AG09319 (cell line): ENCODE measurements around the gene NT5M.

Experiments used
- DNase-seq: peaks from one replicate; pipeline ENCODE4 v3.0.0-alpha.2; 2010; ENCODE audit warnings: low read depth; ENCODE audit errors: extremely low read depth
- TF ChIP-seq, protein P1 (sequence below): IDR thresholded peaks from 2 replicates; pipeline ENCODE4 v1.5.1; 2011; ENCODE audit warnings: low read depth, mild to moderate bottlenecking, inconsistent platforms, low read length, moderate library complexity

NT5M gene

DNA sequence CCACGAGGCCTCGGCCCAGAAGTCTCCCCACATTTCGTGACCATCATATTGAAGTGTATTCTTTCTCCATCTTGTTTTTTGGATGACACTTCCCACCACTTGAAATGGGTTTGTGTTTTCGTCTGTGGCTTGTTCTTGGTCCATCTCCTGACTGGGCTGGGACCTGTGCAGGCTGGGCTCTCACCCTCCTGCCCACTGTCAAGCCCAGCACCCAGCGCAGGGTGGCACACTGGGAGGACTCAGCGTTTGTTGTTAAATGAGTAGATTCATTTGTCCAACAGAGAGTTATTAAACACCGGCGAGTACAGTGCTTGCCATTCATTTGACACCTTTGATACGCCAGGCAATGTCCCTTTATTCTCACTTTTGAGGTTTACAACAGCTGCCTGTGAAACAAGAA is 22.6 kb downstream of the NT5M start:
- TF ChIP-seq, protein P1, sequence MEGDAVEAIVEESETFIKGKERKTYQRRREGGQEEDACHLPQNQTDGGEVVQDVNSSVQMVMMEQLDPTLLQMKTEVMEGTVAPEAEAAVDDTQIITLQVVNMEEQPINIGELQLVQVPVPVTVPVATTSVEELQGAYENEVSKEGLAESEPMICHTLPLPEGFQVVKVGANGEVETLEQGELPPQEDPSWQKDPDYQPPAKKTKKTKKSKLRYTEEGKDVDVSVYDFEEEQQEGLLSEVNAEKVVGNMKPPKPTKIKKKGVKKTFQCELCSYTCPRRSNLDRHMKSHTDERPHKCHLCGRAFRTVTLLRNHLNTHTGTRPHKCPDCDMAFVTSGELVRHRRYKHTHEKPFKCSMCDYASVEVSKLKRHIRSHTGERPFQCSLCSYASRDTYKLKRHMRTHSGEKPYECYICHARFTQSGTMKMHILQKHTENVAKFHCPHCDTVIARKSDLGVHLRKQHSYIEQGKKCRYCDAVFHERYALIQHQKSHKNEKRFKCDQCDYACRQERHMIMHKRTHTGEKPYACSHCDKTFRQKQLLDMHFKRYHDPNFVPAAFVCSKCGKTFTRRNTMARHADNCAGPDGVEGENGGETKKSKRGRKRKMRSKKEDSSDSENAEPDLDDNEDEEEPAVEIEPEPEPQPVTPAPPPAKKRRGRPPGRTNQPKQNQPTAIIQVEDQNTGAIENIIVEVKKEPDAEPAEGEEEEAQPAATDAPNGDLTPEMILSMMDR, result no peak
- DNase-seq, result no peak

GRCh38 chr17:17326275-17326875 is 23.2 kb downstream of the NT5M start:
- TF ChIP-seq, protein P1, result no peak
- no peak for DNase-seq

GRCh38 chr17:17328251-17328650 is 25.1 kb downstream of the NT5M start:
- no peak for DNase-seq
- TF ChIP-seq, protein P1, result no peak

DNA sequence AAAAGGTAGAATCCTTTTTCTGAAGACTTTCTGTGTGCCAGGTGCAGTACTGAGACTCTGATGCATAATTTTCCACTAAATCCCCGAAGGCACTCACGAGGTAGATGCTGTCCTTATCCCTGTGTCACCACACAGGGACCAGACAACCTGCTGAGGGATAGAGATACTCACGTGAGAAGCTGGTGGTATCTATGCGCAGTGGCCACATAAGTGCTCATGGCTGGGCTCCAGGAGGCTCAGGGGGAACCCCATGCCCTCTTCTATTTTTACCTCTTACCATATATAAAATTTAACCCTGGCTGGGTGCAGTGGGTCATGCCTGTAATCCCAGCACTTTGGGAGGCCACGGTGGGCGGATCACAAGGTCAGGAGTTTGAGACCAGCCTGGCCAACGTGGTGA is 38.3 kb downstream of the NT5M start:
- DNase-seq, result no peak
- TF ChIP-seq, protein P1, result no peak

DNA sequence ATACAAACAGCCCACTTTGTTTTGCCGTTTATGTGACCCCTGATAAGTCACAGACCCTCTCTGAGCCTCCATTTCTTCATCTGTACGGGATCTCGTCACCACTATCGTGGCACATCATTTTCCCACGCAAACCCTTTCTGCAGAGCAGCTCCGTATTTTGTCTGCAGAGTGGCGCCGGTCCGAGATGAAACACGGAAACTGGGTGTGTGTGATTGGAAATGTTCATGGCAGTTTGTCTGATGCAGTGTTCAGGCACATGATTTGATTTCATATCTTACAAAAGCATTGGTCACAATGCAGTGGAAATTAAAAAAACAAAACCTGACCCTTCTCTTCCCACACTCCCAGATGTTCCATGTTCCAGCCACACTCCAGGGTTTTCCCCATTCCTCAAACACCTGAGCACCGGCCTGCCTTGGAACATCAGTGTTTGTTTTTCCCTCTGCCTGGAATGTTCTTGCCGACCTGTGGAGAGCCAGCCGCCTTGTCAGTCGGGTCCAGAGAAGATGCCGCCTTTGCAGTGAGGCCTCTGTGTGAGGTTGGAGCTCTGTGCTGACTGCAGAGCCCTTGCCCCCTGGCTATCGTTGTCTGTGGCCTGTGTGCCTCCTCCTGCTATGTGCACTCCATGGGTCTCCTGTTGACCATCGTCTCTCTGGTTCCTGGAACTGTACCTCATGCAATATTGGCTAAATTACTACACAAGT is 39.2 kb downstream of the NT5M start:
- TF ChIP-seq, protein P1, result no peak
- no peak for DNase-seq

GRCh38 chr17:17343160-17343735 is 40.1 kb downstream of the NT5M start:
- TF ChIP-seq, protein P1, result no peak
- no peak for DNase-seq

DNA sequence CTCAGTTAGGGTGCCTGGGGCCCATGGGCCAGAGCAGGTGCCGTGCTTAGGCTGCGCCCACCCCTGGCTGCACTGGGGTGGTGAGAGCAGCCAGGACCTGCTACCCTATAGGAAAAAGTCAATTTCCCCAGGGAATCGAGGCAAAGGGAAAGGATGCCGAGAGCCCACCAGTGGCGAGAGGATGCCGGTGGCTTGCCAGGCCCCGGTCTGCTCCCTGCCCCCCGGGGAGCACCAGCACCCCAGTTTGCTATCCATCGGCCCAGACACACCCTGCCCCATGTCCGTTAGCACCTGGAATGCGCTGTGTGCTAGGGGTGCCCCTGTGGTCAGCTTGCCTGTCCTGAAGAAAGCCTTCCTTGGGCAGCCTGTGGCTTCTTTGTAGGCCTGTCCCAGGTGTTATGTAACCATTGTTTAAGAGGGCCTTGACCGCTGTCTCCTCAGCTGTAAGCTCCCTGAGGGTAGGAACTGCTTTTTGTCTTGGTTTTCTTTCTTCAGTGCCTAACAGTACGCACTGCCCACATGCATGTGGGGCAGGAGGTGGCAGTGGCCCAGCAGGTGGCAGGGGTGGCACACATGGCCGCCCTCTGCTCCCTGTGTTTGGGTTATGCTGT is 40.8 kb downstream of the NT5M start:
- no peak for DNase-seq
- TF ChIP-seq, protein P1, result no peak
